Fibroblast of skin of abdomen (primary cell): ENCODE data around the gene SMIM22. TPM values are rescaled to one million over a fixed set of nuclear protein-coding genes. Genes with fewer than 3 reads are reported as not detected.
A peak's percentile ranks its signal among the peaks of the same experiment; 100 is the strongest.

ENCODE experiments used
- DNase-seq: peaks from one replicate; pipeline ENCODE4 v3.0.0-alpha.2; 2013
- polyA plus RNA-seq, 2 experiments: library from polyadenylated mRNA; unstranded; fragments of 120-200 nt; gene quantifications; one replicate each; pipeline ENCODE4 v1.2.1, GENCODE V29; 2013; ENCODE audit not compliant: insufficient read length in 2 of 2

The SMIM22 gene
- polyA plus RNA-seq (2013, experiment 1 of 2; ENCODE audit: insufficient read length), result 0.30 TPM
- 0.26 TPM for polyA plus RNA-seq (2013, experiment 2 of 2; ENCODE audit: insufficient read length)

GRCh38 chr16:4795181-4795827 lies at the start of gene SMIM22:
Gene SMIM22, plus strand, starts transcription at chr16:4795369. Its CDS starts 366 bp downstream, at chr16:4795735.
- DNase-seq, result no peak

- no peak for DNase-seq
These were observed 49.0 kb upstream of the SMIM22 start for GRCh38 chr16:4746215-4746614.

GRCh38 chr16:4746991-4747574 lies 48.1 kb upstream of the SMIM22 start:
- DNase-seq, result no peak

- DNase-seq, result no peak
These were observed 47.1 kb upstream of the SMIM22 start for GRCh38 chr16:4747906-4748681.

GRCh38 chr16:4748682-4749411 lies 46.3 kb upstream of the SMIM22 start:
- no peak for DNase-seq

- DNase-seq, result no peak
These were observed 45.4 kb upstream of the SMIM22 start for GRCh38 chr16:4749700-4750257.

- no peak for DNase-seq
These were observed 44.3 kb upstream of the SMIM22 start for GRCh38 chr16:4750896-4751295.

- no peak for DNase-seq
These were observed 42.6 kb upstream of the SMIM22 start for GRCh38 chr16:4752351-4753100.

GRCh38 chr16:4753227-4753626 lies 41.9 kb upstream of the SMIM22 start:
- no peak for DNase-seq

GRCh38 chr16:4754865-4755264 lies 40.3 kb upstream of the SMIM22 start:
- DNase-seq, result no peak

- DNase-seq, result no peak
These were observed 39.5 kb upstream of the SMIM22 start for GRCh38 chr16:4755687-4756086.

GRCh38 chr16:4760221-4760910 lies 34.8 kb upstream of the SMIM22 start:
- no peak for DNase-seq

GRCh38 chr16:4762205-4762604 lies 33.0 kb upstream of the SMIM22 start:
- DNase-seq, result no peak

- DNase-seq, result no peak
These were observed 31.4 kb upstream of the SMIM22 start for GRCh38 chr16:4763791-4764190.

- DNase-seq, result no peak
These were observed 29.4 kb upstream of the SMIM22 start for GRCh38 chr16:4765511-4766474.

GRCh38 chr16:4766875-4767628 lies 28.1 kb upstream of the SMIM22 start, which contains the start of gene ZNF500:
Gene ZNF500, minus strand, starts transcription at chr16:4767162. Its CDS starts 1,184 bp downstream, at chr16:4765978.
- peak; percentile 95 for DNase-seq

GRCh38 chr16:4767872-4768548 lies 27.2 kb upstream of the SMIM22 start:
- peak; percentile 18 for DNase-seq

- peak; percentile 96 for DNase-seq
These were observed 26.4 kb upstream of the SMIM22 start for GRCh38 chr16:4768549-4769305.
